ENCODE data around the gene PSMC3.

GRCh38 chr11:47394050-47394321 lies 32.3 kb downstream of the PSMC3 start:
- TF ChIP-seq CTCF (conservative IDR thresholded peaks at IDR 0.05) = no peak
- no peak for TF ChIP-seq ZFX (IDR thresholded peaks at IDR 0.05)

Measured in C4-2B (cell line).